H9 (cell line): Measurements from ENCODE around the gene SLC1A7. TPM values are rescaled to one million over a fixed set of nuclear protein-coding genes. Genes with fewer than 3 reads are reported as not detected.

Experiments used
- DNase-seq: peaks from one replicate; pipeline ENCODE4 v3.0.0-alpha.2; 2017
- H2AFZ ChIP-seq: one replicate; pipeline ENCODE4 v1.6.1; 2013; ENCODE audit warnings: mild to moderate bottlenecking, low read length, control low read depth, moderate library complexity
- H2AK5ac ChIP-seq: 2 replicates; pipeline ENCODE4 v1.6.1; 2013; ENCODE audit warnings: low read length, control low read depth, mixed read lengths; ENCODE audit not compliant: insufficient read length
- H2BK120ac ChIP-seq: one replicate; pipeline ENCODE4 v1.6.1; 2013; ENCODE audit warnings: low read depth, mild to moderate bottlenecking, low read length, control low read depth, inconsistent platforms; ENCODE audit not compliant: poor library complexity, severe bottlenecking
- H2BK12ac ChIP-seq: 2 replicates; pipeline ENCODE4 v1.6.1; 2013; ENCODE audit warnings: low read length, control low read depth, mixed read lengths, low read depth; ENCODE audit not compliant: insufficient read length
- H2BK15ac ChIP-seq: 2 replicates; pipeline ENCODE4 v1.6.1; 2013; ENCODE audit warnings: low read depth, low read length, control low read depth
- H2BK20ac ChIP-seq: one replicate; pipeline ENCODE4 v1.6.1; 2013; ENCODE audit warnings: low read depth, mild to moderate bottlenecking, low read length, control low read depth, inconsistent platforms; ENCODE audit not compliant: poor library complexity, severe bottlenecking
- H2BK5ac ChIP-seq: 2 replicates; pipeline ENCODE4 v1.6.1; 2013; ENCODE audit warnings: low read length, control low read depth, mixed read lengths; ENCODE audit not compliant: insufficient read length
- H3K14ac ChIP-seq: 2 replicates; pipeline ENCODE4 v1.6.1; 2013; ENCODE audit warnings: low read length, control low read depth; ENCODE audit not compliant: insufficient read depth
- H3K18ac ChIP-seq: 2 replicates; pipeline ENCODE4 v1.6.1; 2013; ENCODE audit warnings: low read depth, mild to moderate bottlenecking, mixed read lengths, low read length, control low read depth; ENCODE audit not compliant: insufficient read length
- H3K23ac ChIP-seq: 2 replicates; pipeline ENCODE4 v1.6.1; 2013; ENCODE audit warnings: low read length, control low read depth, mixed read lengths, low read depth; ENCODE audit not compliant: insufficient read length
- H3K23me2 ChIP-seq: 2 replicates; pipeline ENCODE4 v1.6.1; 2013; ENCODE audit warnings: low read depth, mild to moderate bottlenecking, mixed read lengths, low read length, control low read depth; ENCODE audit not compliant: insufficient read length, poor library complexity, severe bottlenecking
- H3K27ac ChIP-seq: 2 replicates; pipeline ENCODE4 v1.5.1; 2013; ENCODE audit warnings: low read length, control low read depth, mixed read lengths, low read depth; ENCODE audit not compliant: insufficient read length
- H3K27me3 ChIP-seq: 2 replicates; pipeline ENCODE4 v1.6.1; 2013; ENCODE audit warnings: low read length, control low read depth, inconsistent platforms; ENCODE audit not compliant: insufficient read depth
- H3K4ac ChIP-seq: 2 replicates; pipeline ENCODE4 v1.6.1; 2013; ENCODE audit warnings: low read depth, mild to moderate bottlenecking, control low read depth, inconsistent platforms, low read length, moderate library complexity
- H3K4me1 ChIP-seq: 2 replicates; pipeline ENCODE4 v1.6.1; 2013; ENCODE audit warnings: low read length, control low read depth, inconsistent platforms; ENCODE audit not compliant: insufficient read depth
- H3K4me2 ChIP-seq: 2 replicates; pipeline ENCODE4 v1.6.1; 2013; ENCODE audit warnings: low read length, control low read depth, mixed read lengths; ENCODE audit not compliant: insufficient read length, insufficient read depth
- H3K56ac ChIP-seq: 2 replicates; pipeline ENCODE4 v1.6.1; 2013; ENCODE audit warnings: low read depth, mild to moderate bottlenecking, mixed read lengths, low read length, control low read depth; ENCODE audit not compliant: insufficient read length
- H3K79me1 ChIP-seq: 2 replicates; pipeline ENCODE4 v1.6.1; 2013; ENCODE audit warnings: low read depth, mild to moderate bottlenecking, moderate library complexity, low read length, control low read depth, inconsistent platforms; ENCODE audit not compliant: insufficient read depth, poor library complexity, severe bottlenecking
- H3K79me2 ChIP-seq: 2 replicates; pipeline ENCODE4 v1.6.1; 2013; ENCODE audit warnings: low read length, control low read depth, inconsistent platforms; ENCODE audit not compliant: insufficient read depth
- H3K9ac ChIP-seq: 2 replicates; pipeline ENCODE4 v1.6.1; 2013; ENCODE audit warnings: low read length, control low read depth, mixed read lengths; ENCODE audit not compliant: insufficient read length; ENCODE audit errors: extremely low read depth
- H3K9me3 ChIP-seq: one replicate; pipeline ENCODE4 v1.6.1; 2013; ENCODE audit warnings: low read depth, low read length, inconsistent platforms; ENCODE audit not compliant: control insufficient read depth
- H3T11ph ChIP-seq: one replicate; pipeline ENCODE4 v1.6.1; 2013; ENCODE audit warnings: mild to moderate bottlenecking, low read length, control low read depth, inconsistent platforms
- H4K20me1 ChIP-seq: one replicate; pipeline ENCODE4 v1.6.1; 2013; ENCODE audit not compliant: control insufficient read depth, insufficient read length, insufficient read depth
- H4K5ac ChIP-seq: 2 replicates; pipeline ENCODE4 v1.6.1; 2013; ENCODE audit warnings: low read depth, mild to moderate bottlenecking, mixed read lengths, low read length, control low read depth; ENCODE audit not compliant: insufficient read length
- H4K8ac ChIP-seq: replicated peaks from 2 replicates; pipeline ENCODE4 v1.6.1; 2013; ENCODE audit warnings: low read length, control low read depth, mixed read lengths, low read depth; ENCODE audit not compliant: insufficient read length
- H4K91ac ChIP-seq: 2 replicates; pipeline ENCODE4 v1.6.1; 2013; ENCODE audit warnings: low read depth, mild to moderate bottlenecking, moderate library complexity, mixed read lengths, low read length, control low read depth; ENCODE audit not compliant: insufficient read length
- H3K27ac Mint-ChIP-seq, 3 experiments: 2 replicates in 2 of 3; 3 replicates in 1 of 3; pipeline ENCODE4 v1.8.0; 2020 to 2021; ENCODE audit warnings: mixed read lengths in 3 of 3, mild to moderate bottlenecking in 1 of 3, moderate library complexity in 1 of 3
- H3K27me3 Mint-ChIP-seq: 2 replicates; pipeline ENCODE4 v1.8.0; 2021; ENCODE audit warnings: low read depth, mild to moderate bottlenecking, moderate library complexity, mixed read lengths
- H3K36me3 Mint-ChIP-seq, 3 experiments: 2 replicates in 2 of 3; 3 replicates in 1 of 3; pipeline ENCODE4 v1.8.0; 2020 to 2021; ENCODE audit warnings: low read depth in 3 of 3, mixed read lengths in 3 of 3; ENCODE audit not compliant: insufficient read depth in 1 of 3
- H3K4me1 Mint-ChIP-seq, 2 experiments: 2 replicates each; pipeline ENCODE4 v1.8.0; 2020; ENCODE audit warnings: mixed read lengths in 2 of 2
- H3K4me3 Mint-ChIP-seq, 2 experiments: 2 replicates in 1 of 2; 3 replicates in 1 of 2; pipeline ENCODE4 v1.8.0; 2020 to 2021; ENCODE audit warnings: mild to moderate bottlenecking in 2 of 2, mixed read lengths in 2 of 2, moderate library complexity in 1 of 2
- H3K9me3 Mint-ChIP-seq, 2 experiments: 2 replicates in 1 of 2; 3 replicates in 1 of 2; pipeline ENCODE4 v1.8.0; 2020; ENCODE audit warnings: mild to moderate bottlenecking in 2 of 2, mixed read lengths in 2 of 2, moderate library complexity in 1 of 2
- WGBS: extraction: QIAGEN DNeasy Blood & Tissue Kit; methylation state at CpG from one replicate; pipeline ENCODE4 v1.1.7; 2013; ENCODE audit warnings: missing lambda C conversion rate, low lambda C conversion rate, mixed read lengths; ENCODE audit not compliant: insufficient read length; ENCODE audit errors: extremely low coverage; 5-methylcytosine and 5-hydroxymethylcytosine counted together
- total RNA-seq: library from RNA; stranded (reverse); gene quantifications from 2 replicates; pipeline ENCODE4 v1.2.1, GENCODE V29; 2021
- TF ChIP-seq, protein P1 (sequence below): fragments of 200-600 bp; sonication (generic); conservative IDR thresholded peaks from 3 replicates; pipeline ENCODE4 v1.8.0; 2021; ENCODE audit warnings: antibody characterized with exemption, mild to moderate bottlenecking

The SLC1A7 gene
- total RNA-seq, 1 experiment from 2014 or later, result not detected

DNA sequence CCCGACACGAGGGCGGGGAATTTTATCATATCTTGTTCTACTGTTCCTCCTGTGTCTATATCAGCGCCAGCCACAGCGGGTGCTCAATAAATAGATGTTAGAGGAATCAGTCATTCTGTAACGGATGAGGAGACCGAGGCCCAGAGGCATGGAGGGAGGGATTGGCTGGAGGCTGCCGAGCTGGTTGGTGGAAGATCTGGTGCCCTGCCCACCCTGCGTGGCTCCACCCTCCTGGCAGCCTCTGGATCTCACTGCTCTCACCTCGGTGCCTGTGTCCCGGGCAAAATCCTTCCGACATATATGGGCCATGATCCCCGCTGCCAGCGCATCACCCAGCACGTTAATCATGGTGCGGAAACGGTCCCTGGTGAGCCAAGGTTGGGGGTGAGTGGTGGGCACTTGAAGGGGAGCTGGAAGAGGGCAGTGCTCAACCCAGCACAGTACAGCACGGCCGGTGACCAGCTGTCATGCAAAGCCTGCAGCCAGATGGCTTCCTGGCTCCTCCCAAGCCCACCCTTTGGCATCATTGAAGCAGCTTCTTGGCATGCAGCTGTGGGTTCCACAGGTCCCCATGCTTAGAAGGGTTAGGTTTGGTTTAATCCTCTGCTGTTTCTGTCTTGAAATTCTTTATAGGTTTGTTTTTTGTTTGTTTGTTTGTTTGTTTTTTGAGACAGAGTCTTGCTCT lies 53.7 kb downstream of the SLC1A7 start:
- Histone ChIP-seq H2AK5ac (no peak overlapping the region), H3K56ac (no peak overlapping the region), H4K20me1 (no peaks in the 10 kb centered on the region), H2BK12ac (no peak overlapping the region), H4K91ac (no peak overlapping the region), H2AFZ (no peak overlapping the region), H3K18ac (no peak overlapping the region), H3K4ac (no peak overlapping the region), H3T11ph (no peak overlapping the region), H2BK20ac (no peak overlapping the region), H2BK15ac (no peak overlapping the region), H3K4me2 (no peak overlapping the region), H3K79me2 (no peaks in the 10 kb centered on the region), H3K23me2 (no peaks in the 10 kb centered on the region), H2BK5ac (no peak overlapping the region), H4K8ac (no peak overlapping the region), H3K27me3 (no peaks in the 10 kb centered on the region), H3K27ac (no peak overlapping the region), H4K5ac (no peak overlapping the region), H3K14ac (no peak overlapping the region), H3K9ac (no peak overlapping the region), H3K9me3 (no peaks in the 10 kb centered on the region), H2BK120ac (no peak overlapping the region), H3K79me1 (no peaks in the 10 kb centered on the region), H3K4me1 (no peaks in the 10 kb centered on the region), H3K23ac (no peak overlapping the region)
- DNase-seq, result no peak
- TF ChIP-seq, protein P1, sequence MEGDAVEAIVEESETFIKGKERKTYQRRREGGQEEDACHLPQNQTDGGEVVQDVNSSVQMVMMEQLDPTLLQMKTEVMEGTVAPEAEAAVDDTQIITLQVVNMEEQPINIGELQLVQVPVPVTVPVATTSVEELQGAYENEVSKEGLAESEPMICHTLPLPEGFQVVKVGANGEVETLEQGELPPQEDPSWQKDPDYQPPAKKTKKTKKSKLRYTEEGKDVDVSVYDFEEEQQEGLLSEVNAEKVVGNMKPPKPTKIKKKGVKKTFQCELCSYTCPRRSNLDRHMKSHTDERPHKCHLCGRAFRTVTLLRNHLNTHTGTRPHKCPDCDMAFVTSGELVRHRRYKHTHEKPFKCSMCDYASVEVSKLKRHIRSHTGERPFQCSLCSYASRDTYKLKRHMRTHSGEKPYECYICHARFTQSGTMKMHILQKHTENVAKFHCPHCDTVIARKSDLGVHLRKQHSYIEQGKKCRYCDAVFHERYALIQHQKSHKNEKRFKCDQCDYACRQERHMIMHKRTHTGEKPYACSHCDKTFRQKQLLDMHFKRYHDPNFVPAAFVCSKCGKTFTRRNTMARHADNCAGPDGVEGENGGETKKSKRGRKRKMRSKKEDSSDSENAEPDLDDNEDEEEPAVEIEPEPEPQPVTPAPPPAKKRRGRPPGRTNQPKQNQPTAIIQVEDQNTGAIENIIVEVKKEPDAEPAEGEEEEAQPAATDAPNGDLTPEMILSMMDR, result no peak
- Mint-ChIP-seq H3K27me3 (peaks cover 5% of the 10 kb centered on the region), H3K27ac (peak overlapping the region in 1 of 3 experiments; percentile 33; a peak in 1 of 7 replicates), H3K9me3 (no peaks in the 10 kb centered on the region), H3K4me1 (peaks cover 4 to 5% of the 10 kb centered on the region in 2 experiments; a peak in 3 of 4 replicates), H3K4me3 (no peak overlapping the region), H3K36me3 (no peaks in the 10 kb centered on the region; a peak in 1 of 7 replicates)
- WGBS, result no CpG with 5 or more reads among the region's 19 CpGs
